MM.1S (cell line): ENCODE measurements around the gene APOC1.

Experiments
- EZH2 ChIP-seq: fragments of 300-600 bp; sonication (generic); optimal IDR thresholded peaks from 2 replicates; pipeline ENCODE3; 2017; ENCODE audit warnings: low read depth, mild to moderate bottlenecking, antibody characterized with exemption, low read length, mixed read lengths
- EZH2phosphoT487 ChIP-seq: fragments of 300-600 bp; sonication (generic); IDR thresholded peaks from 2 replicates; pipeline ENCODE4 v1.6.1; 2018; ENCODE audit warnings: antibody characterized with exemption, low read length
- TF ChIP-seq, protein P1 (sequence below): fragments of 300-600 bp; sonication (generic); IDR thresholded peaks from 2 replicates; pipeline ENCODE4 v1.5.1; 2016; ENCODE audit warnings: antibody characterized with exemption, low read length, mixed read lengths

GRCh38 chr19:44892932-44893331 is 21.5 kb upstream of the APOC1 start:
- TF ChIP-seq, protein P1, sequence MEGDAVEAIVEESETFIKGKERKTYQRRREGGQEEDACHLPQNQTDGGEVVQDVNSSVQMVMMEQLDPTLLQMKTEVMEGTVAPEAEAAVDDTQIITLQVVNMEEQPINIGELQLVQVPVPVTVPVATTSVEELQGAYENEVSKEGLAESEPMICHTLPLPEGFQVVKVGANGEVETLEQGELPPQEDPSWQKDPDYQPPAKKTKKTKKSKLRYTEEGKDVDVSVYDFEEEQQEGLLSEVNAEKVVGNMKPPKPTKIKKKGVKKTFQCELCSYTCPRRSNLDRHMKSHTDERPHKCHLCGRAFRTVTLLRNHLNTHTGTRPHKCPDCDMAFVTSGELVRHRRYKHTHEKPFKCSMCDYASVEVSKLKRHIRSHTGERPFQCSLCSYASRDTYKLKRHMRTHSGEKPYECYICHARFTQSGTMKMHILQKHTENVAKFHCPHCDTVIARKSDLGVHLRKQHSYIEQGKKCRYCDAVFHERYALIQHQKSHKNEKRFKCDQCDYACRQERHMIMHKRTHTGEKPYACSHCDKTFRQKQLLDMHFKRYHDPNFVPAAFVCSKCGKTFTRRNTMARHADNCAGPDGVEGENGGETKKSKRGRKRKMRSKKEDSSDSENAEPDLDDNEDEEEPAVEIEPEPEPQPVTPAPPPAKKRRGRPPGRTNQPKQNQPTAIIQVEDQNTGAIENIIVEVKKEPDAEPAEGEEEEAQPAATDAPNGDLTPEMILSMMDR, result no peak
- no peak for TF ChIP-seq EZH2
- TF ChIP-seq EZH2phosphoT487, result no peak
